Caco-2 (cell line): Measurements from ENCODE around the gene ENTR1. TPM values are rescaled to one million over a fixed set of nuclear protein-coding genes. Genes with fewer than 3 reads are reported as not detected.

Experiments used
- BruUV-seq: library from RNA; stranded (reverse); fragments of 400-500 nt; replicated peaks from 2 replicates; lab custom pipeline; 2021; lab: Mats Ljungman, UMichigan
- CTCF ChIA-PET: fragments of 300-600 bp; sonication (Branson Sonifier 250); formaldehyde crosslinking; loops from one replicate; lab custom pipeline; 2022; ENCODE audit warnings: antibody characterized with exemption; lab: Charles Lee
- POLR2A ChIA-PET: fragments of 300-600 bp; sonication (Branson Sonifier 250); formaldehyde crosslinking; loops from one replicate; lab custom pipeline; 2022; ENCODE audit warnings: antibody characterized with exemption; lab: Charles Lee
- DNase-seq, 2 experiments: peaks; one replicate each; pipeline versions ENCODE4 v3.0.0 to v3.0.0-alpha.2; 2020 to 2022
- H3K27me3 ChIP-seq: replicated peaks from 2 replicates; pipeline ENCODE4 v1.6.0; 2011; ENCODE audit warnings: low read length; ENCODE audit not compliant: control insufficient read depth, insufficient read depth
- H3K36me3 ChIP-seq: 2 replicates; pipeline ENCODE4 v1.5.1; 2011; ENCODE audit warnings: low read length; ENCODE audit not compliant: control insufficient read depth, insufficient read depth
- H3K4me1 ChIP-seq: fragments of 250-450 bp; sonication (Bioruptor Pico); 2 replicates; pipeline ENCODE4 v1.5.1; 2020; ENCODE audit warnings: mild to moderate bottlenecking
- H3K4me3 ChIP-seq: 2 replicates; pipeline ENCODE4 v1.5.1; 2011; ENCODE audit warnings: low read depth, mild to moderate bottlenecking, control low read depth, low read length
- H3K9me3 ChIP-seq: fragments of 250-450 bp; sonication (Bioruptor Pico); 2 replicates; pipeline ENCODE4 v1.5.1; 2020; ENCODE audit warnings: mild to moderate bottlenecking, moderate library complexity
- H3K27ac Mint-ChIP-seq: one replicate; pipeline ENCODE4 v1.8.0; 2022; ENCODE audit warnings: mixed read lengths; ENCODE audit not compliant: unreplicated experiment
- H3K27me3 Mint-ChIP-seq: one replicate; pipeline ENCODE4 v1.8.0; 2022; ENCODE audit warnings: mixed read lengths; ENCODE audit not compliant: insufficient read depth, unreplicated experiment
- H3K36me3 Mint-ChIP-seq: one replicate; pipeline ENCODE4 v1.8.0; 2022; ENCODE audit warnings: mild to moderate bottlenecking, mixed read lengths; ENCODE audit not compliant: insufficient read depth, unreplicated experiment
- H3K4me1 Mint-ChIP-seq: one replicate; pipeline ENCODE4 v1.8.0; 2022; ENCODE audit warnings: low read depth, mixed read lengths; ENCODE audit not compliant: unreplicated experiment
- H3K4me3 Mint-ChIP-seq: one replicate; pipeline ENCODE4 v1.8.0; 2022; ENCODE audit warnings: mild to moderate bottlenecking, moderate library complexity, mixed read lengths; ENCODE audit not compliant: unreplicated experiment
- H3K9me3 Mint-ChIP-seq: one replicate; pipeline ENCODE4 v1.8.0; 2022; ENCODE audit warnings: mixed read lengths; ENCODE audit not compliant: unreplicated experiment
- intact Hi-C: fragments of 100-400 bp; cut with micrococcal nuclease; formaldehyde crosslinking; loops from one replicate; pipeline ENCODE4 v1.10.0; 2022; ENCODE audit not compliant: unreplicated experiment
- total RNA-seq: library from RNA; stranded (reverse); gene quantifications from 2 replicates; pipeline ENCODE4 v1.2.3, GENCODE V29; 2022
- TF ChIP-seq, protein P1 (sequence below), 2 experiments: fragments of 200-600 bp in 1 of 2; IDR thresholded peaks; 1 replicate in 1 of 2; 2 replicates in 1 of 2; pipeline versions ENCODE4 v1.5.1 to v1.8.0; 2011 to 2022; ENCODE audit warnings: antibody characterized with exemption in 1 of 2, control low read depth in 1 of 2, inconsistent platforms in 1 of 2, low read depth in 1 of 2, low read length in 1 of 2, mild to moderate bottlenecking in 1 of 2, moderate library complexity in 1 of 2; ENCODE audit not compliant: insufficient read depth in 1 of 2, severe bottlenecking in 1 of 2, unreplicated experiment in 1 of 2

Gene ENTR1
- total RNA-seq, 1 experiment from 2014 or later: 85.2 TPM

- H3K4me1 ChIP-seq: peaks cover 12% of the 10 kb centered on the region
- Mint-ChIP-seq H3K9me3 (no peaks in the 10 kb centered on the region), H3K4me3 (no peak overlapping the region), H3K27ac (peak overlapping the region; percentile 63), H3K27me3 (no peaks in the 10 kb centered on the region), H3K36me3 (peaks cover 43% of the 10 kb centered on the region), H3K4me1 (no peaks in the 10 kb centered on the region)
- no peaks in the 10 kb centered on the region for H3K27me3 ChIP-seq
- TF ChIP-seq, protein P1, sequence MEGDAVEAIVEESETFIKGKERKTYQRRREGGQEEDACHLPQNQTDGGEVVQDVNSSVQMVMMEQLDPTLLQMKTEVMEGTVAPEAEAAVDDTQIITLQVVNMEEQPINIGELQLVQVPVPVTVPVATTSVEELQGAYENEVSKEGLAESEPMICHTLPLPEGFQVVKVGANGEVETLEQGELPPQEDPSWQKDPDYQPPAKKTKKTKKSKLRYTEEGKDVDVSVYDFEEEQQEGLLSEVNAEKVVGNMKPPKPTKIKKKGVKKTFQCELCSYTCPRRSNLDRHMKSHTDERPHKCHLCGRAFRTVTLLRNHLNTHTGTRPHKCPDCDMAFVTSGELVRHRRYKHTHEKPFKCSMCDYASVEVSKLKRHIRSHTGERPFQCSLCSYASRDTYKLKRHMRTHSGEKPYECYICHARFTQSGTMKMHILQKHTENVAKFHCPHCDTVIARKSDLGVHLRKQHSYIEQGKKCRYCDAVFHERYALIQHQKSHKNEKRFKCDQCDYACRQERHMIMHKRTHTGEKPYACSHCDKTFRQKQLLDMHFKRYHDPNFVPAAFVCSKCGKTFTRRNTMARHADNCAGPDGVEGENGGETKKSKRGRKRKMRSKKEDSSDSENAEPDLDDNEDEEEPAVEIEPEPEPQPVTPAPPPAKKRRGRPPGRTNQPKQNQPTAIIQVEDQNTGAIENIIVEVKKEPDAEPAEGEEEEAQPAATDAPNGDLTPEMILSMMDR (IDR thresholded peaks at IDR 0.05; ENCODE audit: insufficient read depth in 1 of 2, low read depth in 1 of 2, low read length in 1 of 2, severe bottlenecking in 1 of 2, unreplicated experiment in 1 of 2): no peak
- peak in 1 of 2 experiments; percentile 59 for DNase-seq
- BruUV-seq: no TSS peak
- ChIA-PET CTCF (interaction anchor here (0.9 to 1.6 kb wide), 2 partner anchors 9 kb away, joined by 3 to 4 read pairs; partner anchors contain the start of gene DNLZ), POLR2A (no interaction called here)
- intact Hi-C loops: no loop called here
- H3K4me3 ChIP-seq: no peak overlapping the region
- no peaks in the 10 kb centered on the region for H3K36me3 ChIP-seq
- H3K9me3 ChIP-seq: no peaks in the 10 kb centered on the region
These were observed 55.8 kb downstream of the ENTR1 start for GRCh38 chr9:136354592-136355085.

DNA sequence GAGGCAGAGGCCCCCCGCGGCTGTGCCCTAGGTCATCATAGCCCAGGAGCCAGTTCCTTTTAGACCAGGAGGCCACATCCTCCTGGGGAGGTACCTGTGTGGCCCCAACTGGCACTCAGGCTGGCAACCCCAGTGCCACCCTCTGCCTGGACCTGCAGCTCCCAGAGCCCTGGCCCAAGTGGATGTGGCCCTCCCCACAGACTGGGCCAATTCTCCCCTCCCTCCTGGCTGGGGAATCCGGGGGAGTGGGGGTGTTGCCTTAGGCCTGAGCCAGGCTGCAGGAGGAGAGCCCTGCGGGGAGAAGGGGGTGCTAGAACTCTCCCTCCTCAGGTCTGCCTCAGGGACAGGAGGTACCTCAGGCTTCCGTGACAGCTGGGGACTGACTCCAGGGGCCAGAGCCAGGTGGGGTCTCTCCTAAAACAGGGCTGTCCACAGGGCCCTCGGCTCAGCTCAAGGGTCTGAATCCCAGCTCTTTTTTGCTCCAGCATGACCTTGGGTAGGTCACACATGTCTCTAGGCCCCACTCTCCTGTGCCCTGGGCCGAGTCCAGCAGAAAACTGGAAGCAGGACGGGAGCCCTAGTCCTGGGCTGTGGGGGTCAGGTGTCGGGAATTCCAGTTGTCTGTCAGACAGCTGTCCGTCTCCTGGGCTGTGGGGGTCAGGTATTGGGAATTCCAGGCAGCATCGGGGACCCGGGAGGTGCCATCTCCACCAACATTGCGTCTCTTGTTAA, 56.5 kb downstream of the ENTR1 start:
- no peak overlapping the region for H3K4me3 ChIP-seq
- intact Hi-C loops: no loop called here
- Mint-ChIP-seq H3K4me3 (no peak overlapping the region), H3K27me3 (no peaks in the 10 kb centered on the region), H3K4me1 (no peaks in the 10 kb centered on the region), H3K27ac (peak overlapping the region; percentile 63), H3K36me3 (peaks cover 46% of the 10 kb centered on the region), H3K9me3 (no peaks in the 10 kb centered on the region)
- POLR2A ChIA-PET: no interaction called here
- peaks cover 12% of the 10 kb centered on the region for H3K4me1 ChIP-seq
- no peaks in the 10 kb centered on the region for H3K36me3 ChIP-seq
- no peaks in the 10 kb centered on the region for H3K9me3 ChIP-seq
- CTCF ChIA-PET: interaction anchor here (0.9 to 1.6 kb wide), 2 partner anchors 8 to 10 kb away, joined by 3 to 4 read pairs; partner anchors contain the start of gene DNLZ
- H3K27me3 ChIP-seq: no peaks in the 10 kb centered on the region
- DNase-seq: no peak
- TF ChIP-seq, protein P1 (IDR thresholded peaks at IDR 0.05; ENCODE audit: insufficient read depth in 1 of 2, low read depth in 1 of 2, low read length in 1 of 2, severe bottlenecking in 1 of 2, unreplicated experiment in 1 of 2): no peak
- BruUV-seq: no TSS peak

GRCh38 chr9:136353088-136353487, 57.3 kb downstream of the ENTR1 start:
- intact Hi-C loops: no loop called here
- Mint-ChIP-seq H3K27ac (no peak overlapping the region), H3K9me3 (no peaks in the 10 kb centered on the region), H3K27me3 (no peaks in the 10 kb centered on the region), H3K4me1 (no peaks in the 10 kb centered on the region), H3K36me3 (peaks cover 43% of the 10 kb centered on the region), H3K4me3 (no peak overlapping the region)
- Histone ChIP-seq H3K27me3 (no peaks in the 10 kb centered on the region), H3K9me3 (no peaks in the 10 kb centered on the region), H3K4me3 (no peak overlapping the region), H3K36me3 (no peaks in the 10 kb centered on the region), H3K4me1 (peaks cover 12% of the 10 kb centered on the region)
- POLR2A ChIA-PET: no interaction called here
- no peak for DNase-seq
- no TSS peak for BruUV-seq
- TF ChIP-seq, protein P1 (IDR thresholded peaks at IDR 0.05; ENCODE audit: insufficient read depth in 1 of 2, low read depth in 1 of 2, low read length in 1 of 2, severe bottlenecking in 1 of 2, unreplicated experiment in 1 of 2): no peak
- CTCF ChIA-PET: no interaction called here
